B cell (primary cell): ENCODE measurements around the gene DHDH.

ENCODE experiments used
- CTCF ChIP-seq: fragments of 200-600 bp; IDR thresholded peaks from one replicate; pipeline ENCODE4 v1.8.0; 2022; ENCODE audit warnings: antibody characterized with exemption, mild to moderate bottlenecking
- EZH2 ChIP-seq: IDR thresholded peaks from 2 replicates; pipeline ENCODE4 v1.6.1; 2012; ENCODE audit warnings: borderline replicate concordance, low read depth, mild to moderate bottlenecking, moderate library complexity, low read length; ENCODE audit not compliant: insufficient read depth, poor library complexity, severe bottlenecking

GRCh38 chr19:48900477-48901406, 32.8 kb upstream of the DHDH start:
- TF ChIP-seq CTCF = no peak
- no peak for TF ChIP-seq EZH2
